ENCODE data around the gene FMO2.

FMO2 gene

GRCh38 chr1:171159148-171159547, 26.0 kb upstream of the FMO2 start:
- Histone ChIP-seq H3K4me3 (ENCODE audit: insufficient read length, low read depth) (no peak overlapping the region), H3K9ac (ENCODE audit: insufficient read length, low read depth) (no peak overlapping the region), H3K4me1 (ENCODE audit: insufficient read depth, insufficient read length) (no peaks in the 10 kb centered on the region), H3K27me3 (ENCODE audit: insufficient read depth, insufficient read length) (no peaks in the 10 kb centered on the region), H3K9me3 (ENCODE audit: insufficient read depth, low read length) (no peaks in the 10 kb centered on the region), H3K36me3 (ENCODE audit: insufficient read depth, insufficient read length, low read length) (no peaks in the 10 kb centered on the region)
- DNase-seq (ENCODE audit: low read depth, low spot score): no peak
- TF ChIP-seq ZNF274 (IDR thresholded peaks at IDR 0.05; ENCODE audit: low read depth, low read length) (no peak), YY1 (IDR thresholded peaks at IDR 0.05; ENCODE audit: insufficient read depth, insufficient read length) (no peak), SUZ12 (IDR thresholded peaks at IDR 0.05; ENCODE audit: extremely low read depth, insufficient read depth, insufficient read length) (no peak)

GRCh38 chr1:171160211-171160610, 24.9 kb upstream of the FMO2 start:
- Histone ChIP-seq H3K9me3 (ENCODE audit: insufficient read depth, low read length) (no peaks in the 10 kb centered on the region), H3K36me3 (ENCODE audit: insufficient read depth, insufficient read length, low read length) (no peaks in the 10 kb centered on the region), H3K27me3 (ENCODE audit: insufficient read depth, insufficient read length) (no peaks in the 10 kb centered on the region), H3K4me3 (ENCODE audit: insufficient read length, low read depth) (no peak overlapping the region), H3K4me1 (ENCODE audit: insufficient read depth, insufficient read length) (no peaks in the 10 kb centered on the region), H3K9ac (ENCODE audit: insufficient read length, low read depth) (no peak overlapping the region)
- DNase-seq (ENCODE audit: low read depth, low spot score): no peak
- no peak for TF ChIP-seq SUZ12 (IDR thresholded peaks at IDR 0.05; ENCODE audit: extremely low read depth, insufficient read depth, insufficient read length)
- TF ChIP-seq ZNF274 (IDR thresholded peaks at IDR 0.05; ENCODE audit: low read depth, low read length): no peak
- TF ChIP-seq YY1 (IDR thresholded peaks at IDR 0.05; ENCODE audit: insufficient read depth, insufficient read length): no peak

GRCh38 chr1:171160639-171161354, 24.3 kb upstream of the FMO2 start:
- Histone ChIP-seq H3K9me3 (ENCODE audit: insufficient read depth, low read length) (no peaks in the 10 kb centered on the region), H3K27me3 (ENCODE audit: insufficient read depth, insufficient read length) (no peaks in the 10 kb centered on the region), H3K9ac (ENCODE audit: insufficient read length, low read depth) (no peak overlapping the region), H3K4me1 (ENCODE audit: insufficient read depth, insufficient read length) (no peaks in the 10 kb centered on the region), H3K4me3 (ENCODE audit: insufficient read length, low read depth) (no peak overlapping the region), H3K36me3 (ENCODE audit: insufficient read depth, insufficient read length, low read length) (no peaks in the 10 kb centered on the region)
- DNase-seq (ENCODE audit: low read depth, low spot score): no peak
- TF ChIP-seq YY1 (IDR thresholded peaks at IDR 0.05; ENCODE audit: insufficient read depth, insufficient read length): no peak
- no peak for TF ChIP-seq ZNF274 (IDR thresholded peaks at IDR 0.05; ENCODE audit: low read depth, low read length)
- TF ChIP-seq SUZ12 (IDR thresholded peaks at IDR 0.05; ENCODE audit: extremely low read depth, insufficient read depth, insufficient read length): no peak

- Histone ChIP-seq H3K9me3 (ENCODE audit: insufficient read depth, low read length) (no peaks in the 10 kb centered on the region), H3K27me3 (ENCODE audit: insufficient read depth, insufficient read length) (no peaks in the 10 kb centered on the region), H3K36me3 (ENCODE audit: insufficient read depth, insufficient read length, low read length) (no peaks in the 10 kb centered on the region), H3K4me3 (ENCODE audit: insufficient read length, low read depth) (no peak overlapping the region), H3K9ac (ENCODE audit: insufficient read length, low read depth) (no peak overlapping the region), H3K4me1 (ENCODE audit: insufficient read depth, insufficient read length) (no peaks in the 10 kb centered on the region)
- TF ChIP-seq YY1 (IDR thresholded peaks at IDR 0.05; ENCODE audit: insufficient read depth, insufficient read length) (no peak), SUZ12 (IDR thresholded peaks at IDR 0.05; ENCODE audit: extremely low read depth, insufficient read depth, insufficient read length) (no peak), ZNF274 (IDR thresholded peaks at IDR 0.05; ENCODE audit: low read depth, low read length) (no peak)
- DNase-seq (ENCODE audit: low read depth, low spot score): no peak
Measured at GRCh38 chr1:171161431-171161830, 23.7 kb upstream of the FMO2 start.

GRCh38 chr1:171166361-171166760, 18.7 kb upstream of the FMO2 start:
- Histone ChIP-seq H3K9me3 (ENCODE audit: insufficient read depth, low read length) (peaks cover 11% of the 10 kb centered on the region; the same call in 1 of the 2 replicates), H3K27me3 (ENCODE audit: insufficient read depth, insufficient read length) (no peaks in the 10 kb centered on the region), H3K4me1 (ENCODE audit: insufficient read depth, insufficient read length) (no peaks in the 10 kb centered on the region), H3K36me3 (ENCODE audit: insufficient read depth, insufficient read length, low read length) (no peaks in the 10 kb centered on the region), H3K4me3 (ENCODE audit: insufficient read length, low read depth) (no peak overlapping the region), H3K9ac (ENCODE audit: insufficient read length, low read depth) (no peak overlapping the region)
- no peak for DNase-seq (ENCODE audit: low read depth, low spot score)
- TF ChIP-seq SUZ12 (IDR thresholded peaks at IDR 0.05; ENCODE audit: extremely low read depth, insufficient read depth, insufficient read length) (no peak), YY1 (IDR thresholded peaks at IDR 0.05; ENCODE audit: insufficient read depth, insufficient read length) (no peak), ZNF274 (IDR thresholded peaks at IDR 0.05; ENCODE audit: low read depth, low read length) (no peak)

GRCh38 chr1:171167785-171168184, 17.3 kb upstream of the FMO2 start:
- Histone ChIP-seq H3K9ac (ENCODE audit: insufficient read length, low read depth) (no peak overlapping the region), H3K4me1 (ENCODE audit: insufficient read depth, insufficient read length) (no peaks in the 10 kb centered on the region), H3K9me3 (ENCODE audit: insufficient read depth, low read length) (peaks cover 11% of the 10 kb centered on the region; the same call in 1 of the 2 replicates), H3K36me3 (ENCODE audit: insufficient read depth, insufficient read length, low read length) (no peaks in the 10 kb centered on the region), H3K27me3 (ENCODE audit: insufficient read depth, insufficient read length) (no peaks in the 10 kb centered on the region), H3K4me3 (ENCODE audit: insufficient read length, low read depth) (no peak overlapping the region)
- DNase-seq (ENCODE audit: low read depth, low spot score): no peak
- TF ChIP-seq YY1 (IDR thresholded peaks at IDR 0.05; ENCODE audit: insufficient read depth, insufficient read length) (no peak), ZNF274 (IDR thresholded peaks at IDR 0.05; ENCODE audit: low read depth, low read length) (no peak), SUZ12 (IDR thresholded peaks at IDR 0.05; ENCODE audit: extremely low read depth, insufficient read depth, insufficient read length) (no peak)

- H3K9ac ChIP-seq (ENCODE audit: insufficient read length, low read depth): no peak overlapping the region
- H3K27me3 ChIP-seq (ENCODE audit: insufficient read depth, insufficient read length): no peaks in the 10 kb centered on the region
- H3K36me3 ChIP-seq (ENCODE audit: insufficient read depth, insufficient read length, low read length): no peaks in the 10 kb centered on the region
- TF ChIP-seq YY1 (IDR thresholded peaks at IDR 0.05; ENCODE audit: insufficient read depth, insufficient read length): no peak
- TF ChIP-seq ZNF274 (IDR thresholded peaks at IDR 0.05; ENCODE audit: low read depth, low read length): no peak
- TF ChIP-seq SUZ12 (IDR thresholded peaks at IDR 0.05; ENCODE audit: extremely low read depth, insufficient read depth, insufficient read length): no peak
- no peak overlapping the region for H3K4me3 ChIP-seq (ENCODE audit: insufficient read length, low read depth)
- DNase-seq (ENCODE audit: low read depth, low spot score): no peak
- H3K9me3 ChIP-seq (ENCODE audit: insufficient read depth, low read length): peaks cover 11% of the 10 kb centered on the region; the same call in 1 of the 2 replicates
- no peaks in the 10 kb centered on the region for H3K4me1 ChIP-seq (ENCODE audit: insufficient read depth, insufficient read length)
Measured at GRCh38 chr1:171172471-171172870, 12.6 kb upstream of the FMO2 start.
